ENCODE data around the gene SCYL3.
"Not testable (repeated sequence)": the region's sequence is repeated elsewhere in the genome, so short reads cannot be mapped to it uniquely, and the experiment has no call there.

The SCYL3 gene

DNA sequence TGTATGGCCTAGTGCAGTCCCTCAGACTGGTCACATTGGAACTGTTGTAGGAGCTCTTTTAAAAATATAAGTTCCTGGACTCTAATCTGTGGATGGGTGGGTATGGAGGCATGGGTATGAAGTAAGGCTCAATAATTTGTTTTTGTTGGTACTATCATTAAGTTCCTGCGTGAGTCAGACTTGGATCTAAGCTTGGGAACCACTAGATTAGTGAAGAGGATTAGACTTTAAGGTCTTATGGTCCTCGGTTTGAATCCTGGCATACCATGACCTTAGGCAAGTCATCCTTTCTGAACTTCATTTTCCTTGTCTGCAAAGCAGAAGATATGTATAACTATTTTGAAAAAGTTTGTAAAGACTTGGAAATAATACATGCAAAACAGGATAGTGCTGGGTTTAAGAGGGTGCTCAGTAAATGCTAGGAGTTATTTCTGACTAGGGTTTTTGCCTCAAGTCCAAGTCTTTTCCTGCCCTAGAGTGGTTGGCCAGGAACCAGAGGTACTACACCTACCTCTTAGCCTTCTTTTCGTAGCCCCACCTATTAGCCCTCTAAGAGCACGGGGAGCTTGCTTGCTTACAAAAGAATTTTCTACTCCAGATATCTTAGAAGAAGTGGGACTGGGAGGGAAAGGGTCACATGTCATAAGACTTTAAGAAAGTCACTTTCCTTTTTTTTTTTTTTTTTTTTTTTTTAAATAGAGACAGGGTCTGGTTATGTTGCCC is 60.4 kb downstream of the SCYL3 start:
- Mint-ChIP-seq H3K27ac (no peak overlapping the region), H3K36me3 (ENCODE audit: low read depth) (peaks cover 80% of the 10 kb centered on the region), H3K27me3 (no peaks in the 10 kb centered on the region)

DNA sequence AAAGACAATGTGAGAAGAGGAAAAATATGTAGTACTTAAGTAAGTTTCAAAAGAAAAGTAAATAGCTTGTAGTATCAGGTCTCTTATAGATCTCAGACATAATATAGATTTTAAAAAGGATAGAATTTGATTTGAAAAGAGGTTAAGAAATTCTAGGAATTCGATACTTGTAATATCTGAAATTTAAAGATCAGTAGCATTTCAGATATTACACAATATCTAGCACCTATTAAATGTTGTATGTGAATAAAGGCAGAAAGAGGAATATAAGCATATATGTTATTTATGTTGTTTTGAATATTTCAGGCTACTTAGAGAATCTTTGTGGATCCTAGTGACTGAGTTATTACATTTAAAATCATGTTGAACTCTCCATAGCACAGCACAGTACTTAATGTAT is 64.0 kb downstream of the SCYL3 start:
- no peaks in the 10 kb centered on the region for H3K27me3 Mint-ChIP-seq
- no peak overlapping the region for H3K4me3 Mint-ChIP-seq
- DNase-seq = no peak
- no peaks in the 10 kb centered on the region for H3K4me1 Mint-ChIP-seq (ENCODE audit: low read depth)
- no peak overlapping the region for H3K27ac Mint-ChIP-seq
- no peaks in the 10 kb centered on the region for H3K9me3 Mint-ChIP-seq
- H3K36me3 Mint-ChIP-seq (ENCODE audit: low read depth) = peaks cover 75% of the 10 kb centered on the region

More for the DNA sequence above, 60.4 kb downstream of the SCYL3 start:
- Mint-ChIP-seq H3K9me3 (no peaks in the 10 kb centered on the region), H3K4me1 (ENCODE audit: low read depth) (no peaks in the 10 kb centered on the region), H3K4me3 (no peak overlapping the region)
- DNase-seq = no peak

DNA sequence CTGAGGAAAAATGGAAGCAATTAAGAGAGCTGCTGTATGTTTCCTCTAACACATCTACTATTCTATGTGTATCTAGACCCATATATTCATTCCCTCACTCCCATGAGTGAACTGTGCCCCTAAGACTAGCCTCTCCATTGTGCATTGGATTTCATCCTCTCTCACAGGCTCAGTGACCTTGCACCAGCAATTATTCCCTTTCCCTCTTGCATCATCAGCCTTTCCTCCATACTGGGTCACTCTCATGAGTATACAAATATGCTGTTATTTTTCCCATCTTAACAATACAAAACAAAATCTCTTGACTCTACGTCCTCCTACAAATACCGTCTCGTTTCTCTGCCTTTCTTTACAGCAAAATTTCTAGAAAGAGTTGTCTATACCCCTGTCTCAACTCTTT is 69.5 kb downstream of the SCYL3 start:
- Mint-ChIP-seq H3K4me3 (no peak overlapping the region), H3K27ac (peak overlapping the region; percentile 0), H3K27me3 (no peaks in the 10 kb centered on the region), H3K4me1 (ENCODE audit: low read depth) (no peaks in the 10 kb centered on the region), H3K9me3 (no peaks in the 10 kb centered on the region), H3K36me3 (ENCODE audit: low read depth) (peaks cover 62% of the 10 kb centered on the region)
- no peak for DNase-seq

DNA sequence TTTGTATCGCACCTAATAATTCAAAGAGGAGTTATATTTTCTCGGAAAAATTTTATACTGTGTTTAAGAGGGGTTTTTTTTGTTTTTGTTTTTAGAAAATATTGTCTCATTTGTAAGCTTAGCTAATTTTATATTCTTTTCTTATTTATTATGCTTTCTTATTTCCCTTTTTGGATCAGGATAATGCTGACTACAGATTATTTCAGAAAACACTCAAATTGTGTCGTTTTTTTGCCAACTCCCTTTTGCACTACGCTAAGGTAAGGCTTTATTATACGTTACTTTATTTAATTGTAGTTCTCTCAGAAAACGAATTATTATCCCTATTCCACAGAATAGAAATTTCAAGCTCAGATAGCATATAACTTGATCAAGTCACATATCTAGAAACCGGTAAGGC is 72.2 kb downstream of the SCYL3 start:
- no peak overlapping the region for H3K27ac Mint-ChIP-seq
- no peaks in the 10 kb centered on the region for H3K9me3 Mint-ChIP-seq

DNA sequence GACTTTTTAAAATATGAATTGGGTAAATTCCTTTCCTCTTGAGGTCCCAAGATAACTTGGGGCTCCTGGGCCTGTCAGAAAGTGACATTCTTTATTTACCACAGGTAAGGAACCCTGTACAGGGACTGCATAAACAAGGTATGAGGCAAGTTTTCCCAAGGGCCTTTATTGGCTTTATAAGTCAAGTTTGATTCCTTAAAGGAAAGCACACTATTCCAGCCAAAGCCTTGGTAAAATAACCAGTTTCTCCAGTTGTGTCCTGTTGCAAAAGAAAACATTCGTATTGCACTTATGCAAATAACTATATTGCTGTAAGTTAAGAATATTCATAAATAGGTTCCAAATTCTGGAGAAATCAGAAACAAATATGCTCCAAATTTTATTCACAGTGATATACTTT is 77.1 kb downstream of the SCYL3 start:
- Mint-ChIP-seq H3K4me3 (no peak overlapping the region), H3K27ac (no peak overlapping the region), H3K9me3 (no peaks in the 10 kb centered on the region), H3K36me3 (ENCODE audit: low read depth) (peaks cover 57% of the 10 kb centered on the region), H3K4me1 (ENCODE audit: low read depth) (no peaks in the 10 kb centered on the region), H3K27me3 (no peaks in the 10 kb centered on the region)
- DNase-seq = no peak

More for the DNA sequence above, 72.2 kb downstream of the SCYL3 start:
- DNase-seq = no peak
- no peak overlapping the region for H3K4me3 Mint-ChIP-seq
- no peaks in the 10 kb centered on the region for H3K4me1 Mint-ChIP-seq (ENCODE audit: low read depth)
- peaks cover 55% of the 10 kb centered on the region for H3K36me3 Mint-ChIP-seq (ENCODE audit: low read depth)
- no peaks in the 10 kb centered on the region for H3K27me3 Mint-ChIP-seq

DNA sequence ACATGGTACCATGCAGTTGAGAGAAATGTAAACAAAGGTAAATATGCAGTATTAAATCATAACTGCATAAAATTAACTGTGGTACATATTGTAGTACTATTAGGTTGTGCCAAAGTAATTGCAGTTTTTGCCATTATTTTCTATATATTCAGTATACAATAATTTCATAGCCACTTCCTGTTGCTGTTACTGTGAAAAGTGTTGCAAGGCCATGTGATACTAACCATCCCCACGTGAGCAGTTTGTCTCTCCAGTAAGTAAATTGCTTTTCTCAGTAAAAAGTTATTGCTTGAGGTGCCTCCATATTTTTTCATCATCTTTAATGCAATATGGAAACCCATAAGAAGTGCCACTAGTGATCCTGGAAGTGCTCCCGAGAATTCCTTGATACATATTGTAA is 79.4 kb downstream of the SCYL3 start:
- Mint-ChIP-seq H3K36me3 (ENCODE audit: low read depth) (peaks cover 62% of the 10 kb centered on the region), H3K27ac (no peak overlapping the region), H3K4me1 (ENCODE audit: low read depth) (no peaks in the 10 kb centered on the region), H3K9me3 (no peaks in the 10 kb centered on the region), H3K27me3 (no peaks in the 10 kb centered on the region), H3K4me3 (no peak overlapping the region)
- DNase-seq = no peak

DNA sequence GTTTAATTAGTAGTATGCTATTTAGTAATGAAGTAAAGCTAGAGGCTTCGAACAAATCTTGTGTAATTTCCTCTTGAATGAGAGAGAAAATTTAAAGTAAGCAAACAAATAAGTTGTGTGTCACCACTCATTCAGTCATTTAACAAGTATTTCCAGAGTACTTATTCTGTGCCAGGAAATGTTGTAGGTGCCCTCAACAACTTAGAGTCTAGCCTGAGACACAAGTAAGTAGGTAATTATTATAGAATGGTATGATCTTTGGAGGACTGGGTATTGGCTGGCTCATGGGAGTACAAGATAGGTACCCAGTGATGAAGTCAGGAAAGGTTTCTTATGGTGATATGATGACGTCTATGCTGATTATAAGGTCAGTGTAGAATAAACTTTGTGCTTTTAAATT is 81.6 kb downstream of the SCYL3 start:
- Mint-ChIP-seq H3K9me3 (no peaks in the 10 kb centered on the region), H3K27ac (no peak overlapping the region), H3K27me3 (no peaks in the 10 kb centered on the region), H3K36me3 (ENCODE audit: low read depth) (peaks cover 68% of the 10 kb centered on the region), H3K4me3 (no peak overlapping the region), H3K4me1 (ENCODE audit: low read depth) (no peaks in the 10 kb centered on the region)
- DNase-seq = no peak

DNA sequence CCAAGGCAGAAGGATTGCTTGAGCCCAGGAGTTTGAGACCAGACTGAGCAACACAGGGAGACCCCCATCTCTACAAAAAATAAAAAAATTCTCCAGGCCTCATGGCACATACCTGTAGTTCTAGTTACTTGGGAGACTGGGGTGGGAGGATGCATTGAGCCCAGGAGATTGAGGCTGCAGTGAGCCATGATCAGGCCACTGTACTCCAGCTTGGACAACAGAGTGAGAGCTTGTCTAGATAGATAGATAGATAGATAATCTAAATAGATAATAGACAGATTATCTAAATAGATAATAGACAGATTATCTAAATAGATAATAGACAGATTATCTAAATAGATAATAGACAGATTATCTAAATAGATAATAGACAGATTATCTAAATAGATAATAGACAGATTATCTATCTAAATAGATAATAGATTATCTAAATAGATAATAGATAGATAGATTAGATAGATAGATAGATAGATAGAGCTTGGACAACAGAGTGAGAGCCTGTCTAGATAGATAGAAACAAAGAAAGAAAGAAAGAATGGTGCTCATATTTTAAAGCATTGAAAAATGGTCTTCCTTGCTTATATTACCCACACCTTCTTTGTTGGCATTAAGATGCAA is 82.2 kb downstream of the SCYL3 start:
- H3K27me3 Mint-ChIP-seq; H3K9me3 Mint-ChIP-seq; H3K27ac Mint-ChIP-seq; H3K4me3 Mint-ChIP-seq; H3K4me1 Mint-ChIP-seq (ENCODE audit: low read depth); DNase-seq: not testable (repeated sequence)
- peaks cover 73% of the 10 kb centered on the region for H3K36me3 Mint-ChIP-seq (ENCODE audit: low read depth)

DNA sequence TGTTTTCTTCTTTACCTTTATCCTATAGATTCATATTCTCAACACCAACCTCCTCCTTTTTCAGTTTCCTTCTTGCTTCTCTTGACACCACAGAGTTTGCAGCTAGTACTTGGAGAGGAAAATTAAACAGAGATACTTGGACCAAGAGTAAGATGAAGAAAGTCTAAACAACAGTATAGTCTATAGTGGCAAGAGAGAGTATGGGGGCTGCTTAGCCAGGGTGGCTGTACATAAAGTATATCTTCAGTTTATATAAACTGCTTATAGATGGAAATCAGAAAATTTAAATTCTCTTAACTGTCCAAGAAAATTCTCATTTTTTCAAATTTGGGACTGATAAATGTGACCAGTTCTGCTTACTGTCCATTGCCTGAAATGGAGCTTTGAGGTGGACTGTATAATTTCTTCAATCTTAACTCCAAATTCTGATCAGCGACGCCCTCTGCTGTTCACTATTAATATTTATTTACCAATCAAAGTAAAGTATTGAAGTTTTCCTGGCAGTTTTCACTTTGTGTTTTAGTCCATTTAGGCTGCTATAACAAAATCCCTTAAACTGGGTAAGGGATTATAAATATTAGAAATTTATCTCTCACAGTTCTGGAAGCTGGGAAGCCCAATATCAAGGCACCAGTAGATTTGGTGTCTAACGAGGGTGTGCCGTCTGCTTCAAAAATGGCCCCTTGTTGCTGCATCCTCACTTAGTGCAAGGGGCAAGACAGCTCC is 84.2 kb downstream of the SCYL3 start:
- no peak overlapping the region for H3K27ac Mint-ChIP-seq
- no peak overlapping the region for H3K4me3 Mint-ChIP-seq
- no peaks in the 10 kb centered on the region for H3K4me1 Mint-ChIP-seq (ENCODE audit: low read depth)
- H3K36me3 Mint-ChIP-seq (ENCODE audit: low read depth) = peaks cover 77% of the 10 kb centered on the region
- DNase-seq = no peak
- no peaks in the 10 kb centered on the region for H3K9me3 Mint-ChIP-seq
- H3K27me3 Mint-ChIP-seq = no peaks in the 10 kb centered on the region

DNA sequence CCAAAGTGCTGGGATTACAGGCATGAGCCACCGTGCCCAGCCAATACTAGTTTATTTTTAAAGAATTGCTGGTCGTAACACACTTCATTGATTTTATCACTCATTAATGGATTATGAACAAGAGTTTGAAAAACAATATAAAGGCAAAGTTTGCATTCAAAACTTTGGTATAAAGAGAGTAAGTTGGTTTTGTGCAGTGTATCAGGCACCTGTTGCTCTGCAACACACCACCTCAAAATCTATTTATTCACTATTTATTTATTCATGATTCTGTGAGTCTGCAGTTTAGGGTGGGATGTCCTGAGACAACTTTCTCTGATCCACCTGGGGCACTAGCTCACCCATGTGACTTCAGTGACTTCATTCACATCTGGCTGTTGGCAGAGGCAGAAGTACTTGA is 88.8 kb downstream of the SCYL3 start:
- Mint-ChIP-seq H3K4me3 (no peak overlapping the region), H3K27ac (no peak overlapping the region), H3K4me1 (ENCODE audit: low read depth) (no peaks in the 10 kb centered on the region), H3K36me3 (ENCODE audit: low read depth) (peaks cover 80% of the 10 kb centered on the region), H3K9me3 (no peaks in the 10 kb centered on the region), H3K27me3 (no peaks in the 10 kb centered on the region)
- DNase-seq = no peak

DNA sequence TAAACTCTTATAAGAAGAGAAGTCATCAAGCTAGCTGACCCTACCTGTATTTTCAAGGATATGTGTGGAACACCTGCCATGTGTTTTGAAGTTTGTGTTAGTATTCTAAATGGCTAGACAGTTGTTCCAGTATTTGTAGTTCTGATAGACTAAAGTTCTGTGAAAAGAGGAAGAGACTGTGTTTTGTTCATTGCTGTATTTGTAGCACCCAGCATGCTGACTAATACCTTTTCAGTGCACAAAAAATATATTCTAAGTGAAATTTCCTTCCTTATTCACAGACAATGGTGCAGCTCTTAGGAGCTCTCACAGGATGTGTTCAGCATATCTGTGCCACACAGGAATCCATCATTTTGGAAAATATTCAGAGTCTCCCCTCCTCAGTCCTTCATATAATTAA is 90.8 kb downstream of the SCYL3 start:
- Mint-ChIP-seq H3K9me3 (no peaks in the 10 kb centered on the region), H3K36me3 (ENCODE audit: low read depth) (peaks cover 78% of the 10 kb centered on the region), H3K4me3 (no peak overlapping the region), H3K27ac (no peak overlapping the region), H3K27me3 (no peaks in the 10 kb centered on the region), H3K4me1 (ENCODE audit: low read depth) (peaks cover 6% of the 10 kb centered on the region)
- no peak for DNase-seq
